HUDEP-2 (cell line): ENCODE measurements around the gene VPS8.
"Not testable (repeated sequence)": the region's sequence is repeated elsewhere in the genome, so short reads cannot be mapped to it uniquely, and the experiment has no call there.

Experiments
- DNase-seq, 76 experiments: peaks; one replicate each; lab custom pipeline; 2025; ENCODE audit not compliant: unreplicated experiment in 76 of 76; lab: John Stamatoyannopoulos, UW

VPS8 gene

DNA sequence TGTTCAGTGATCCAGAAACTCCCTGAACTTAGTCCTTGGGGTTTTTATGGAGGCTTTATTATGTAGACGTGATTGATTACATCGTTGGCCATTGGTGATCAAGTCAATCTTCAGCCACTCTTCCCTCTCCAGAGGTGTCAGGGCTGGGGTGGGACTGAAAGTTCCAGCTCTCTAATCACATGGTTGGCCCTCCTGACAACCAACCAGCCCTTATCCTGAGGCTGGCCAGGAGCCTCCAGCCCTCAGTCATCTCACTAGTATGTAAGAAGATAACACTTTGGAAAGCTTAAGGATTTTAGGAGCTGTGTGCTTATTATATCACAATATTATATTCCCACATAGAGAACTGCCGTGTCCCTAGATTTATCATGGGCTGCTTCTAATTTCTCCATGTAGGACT, 142.3 kb downstream of the VPS8 start:
- no peak for DNase-seq

DNA sequence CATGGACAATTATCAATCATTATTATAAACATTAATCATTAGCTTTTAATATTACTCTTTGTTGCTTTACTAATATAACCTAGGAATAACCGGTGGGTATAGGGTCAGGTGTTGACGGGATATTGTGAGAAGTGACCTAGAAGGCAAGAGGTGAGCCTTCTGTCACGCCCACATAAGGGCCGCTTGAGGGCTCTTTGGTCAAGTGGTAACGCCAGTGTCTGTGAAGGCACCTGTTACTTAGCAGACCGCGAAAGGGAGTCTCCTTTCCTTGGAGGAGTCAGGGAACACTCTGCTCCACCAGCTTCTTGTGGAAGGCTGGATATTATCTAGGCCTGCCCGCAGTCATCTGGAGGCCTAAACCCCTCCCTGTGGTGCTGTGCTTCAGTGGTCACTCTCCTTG, 142.9 kb downstream of the VPS8 start:
- DNase-seq, result not testable (repeated sequence)

DNA sequence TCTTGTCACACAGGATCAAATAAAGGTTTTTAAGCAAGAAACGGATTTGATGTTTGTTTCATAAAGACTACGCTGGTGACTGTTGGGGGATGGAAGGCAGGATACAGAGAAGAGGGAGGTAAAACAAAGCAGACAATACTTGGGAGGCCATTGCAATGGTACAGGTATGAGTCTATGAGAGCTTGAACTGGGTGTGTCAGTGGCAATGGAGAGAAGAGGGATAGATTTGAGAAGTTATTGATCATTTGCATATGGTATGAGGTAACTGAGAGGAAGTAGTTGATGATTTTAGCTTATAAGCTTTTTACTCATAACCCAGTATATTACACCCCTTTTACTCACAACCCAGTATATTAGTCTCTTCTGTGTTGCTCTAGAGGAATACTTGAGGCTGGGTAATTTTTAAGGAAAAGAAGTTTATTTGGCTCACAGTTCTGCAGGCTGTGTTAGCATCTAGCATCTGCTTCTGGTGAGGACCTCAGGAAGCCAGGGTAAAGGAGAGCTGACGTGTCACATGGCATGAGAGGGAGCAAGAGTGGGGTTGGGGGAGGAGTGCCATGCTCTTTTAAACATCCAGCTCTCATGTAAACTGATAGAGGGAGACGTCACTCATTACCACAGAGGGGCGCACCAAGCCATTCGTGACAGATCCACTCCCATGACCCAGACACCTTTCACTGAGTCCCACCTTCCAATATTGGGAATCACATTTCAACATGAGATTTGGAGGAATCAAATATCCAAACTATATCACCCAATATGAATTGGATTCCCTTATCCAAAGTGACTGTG, 153.9 kb downstream of the VPS8 start:
- DNase-seq, result no peak

DNA sequence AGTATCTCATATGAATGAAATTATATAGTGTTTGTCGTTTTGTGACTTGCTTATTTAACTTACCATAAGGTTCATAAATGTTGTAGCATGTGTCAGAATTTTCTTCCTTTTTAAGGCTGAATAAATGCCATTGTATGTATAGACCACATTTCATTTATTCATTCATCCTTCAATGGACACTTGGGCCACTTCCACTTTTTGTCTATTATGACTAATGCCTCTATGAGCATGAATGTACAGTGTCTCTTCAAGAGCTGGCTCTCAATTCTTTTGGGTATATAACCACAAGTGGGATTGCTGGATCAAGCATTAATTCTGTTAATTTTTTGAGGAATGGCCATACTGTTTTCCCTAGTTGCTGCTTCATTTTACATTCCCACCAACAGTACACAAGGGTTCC, 156.1 kb downstream of the VPS8 start:
- no peak for DNase-seq

DNA sequence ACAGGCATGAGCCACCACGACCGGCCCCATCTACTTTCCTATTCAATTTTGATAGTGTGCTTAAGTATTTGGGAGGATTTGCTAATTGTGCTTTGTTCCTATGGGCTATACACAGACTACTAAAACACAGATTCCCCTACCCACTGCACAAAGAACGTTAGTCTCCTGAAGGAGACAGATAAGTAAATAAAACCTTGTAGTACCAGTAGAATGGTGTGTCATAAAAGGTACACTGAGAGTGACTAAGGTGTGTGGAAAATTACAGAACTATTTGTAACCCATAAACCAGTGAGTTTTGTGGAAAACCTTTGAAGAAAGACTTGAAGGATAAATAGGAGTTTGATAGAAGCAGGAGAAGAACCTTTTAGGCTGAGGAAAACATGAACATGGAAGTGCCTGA, 158.2 kb downstream of the VPS8 start:
- DNase-seq, result no peak

DNA sequence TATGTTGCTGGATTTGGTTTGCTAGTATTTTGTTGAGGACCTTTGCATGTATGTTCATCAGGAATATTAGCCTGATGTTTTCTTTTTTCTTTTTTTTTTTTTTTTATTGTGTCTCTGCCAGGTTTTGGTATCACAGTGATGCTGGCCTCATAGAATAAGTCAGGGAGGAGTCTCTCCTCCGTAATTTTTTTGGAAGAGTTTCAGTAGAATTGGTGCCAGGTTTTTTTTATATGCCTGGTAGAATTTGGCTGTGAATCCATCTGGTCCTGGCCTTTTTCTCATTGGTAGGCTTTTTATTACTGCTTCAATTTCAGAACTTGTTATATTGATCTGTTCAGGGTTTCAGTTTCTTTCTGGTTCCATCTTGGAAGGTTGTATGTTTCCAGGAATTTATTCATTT, 165.8 kb downstream of the VPS8 start:
- DNase-seq, result peak in 7 of 76 experiments; percentile 2 to 25 (median 12)

DNA sequence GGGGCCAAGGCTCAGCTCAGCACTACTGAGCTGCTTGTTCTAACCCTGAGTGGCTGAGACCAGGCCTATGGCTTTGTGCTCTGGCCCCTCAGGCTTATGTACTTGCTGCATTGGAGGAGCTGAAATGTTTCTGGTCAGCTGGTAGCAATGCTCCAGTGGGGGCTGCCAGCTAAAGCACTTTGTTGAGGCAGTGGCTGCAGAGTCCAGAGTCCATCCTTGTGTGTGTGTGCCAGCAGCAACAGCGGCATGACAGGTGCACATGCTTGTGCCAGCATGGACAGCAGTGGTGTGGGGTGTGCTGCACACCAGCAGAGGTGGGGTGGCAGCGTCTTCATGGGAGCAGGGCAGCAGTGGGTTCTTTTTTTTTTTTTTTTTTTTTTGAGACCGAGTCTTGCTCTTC, 169.1 kb downstream of the VPS8 start:
- no peak for DNase-seq

DNA sequence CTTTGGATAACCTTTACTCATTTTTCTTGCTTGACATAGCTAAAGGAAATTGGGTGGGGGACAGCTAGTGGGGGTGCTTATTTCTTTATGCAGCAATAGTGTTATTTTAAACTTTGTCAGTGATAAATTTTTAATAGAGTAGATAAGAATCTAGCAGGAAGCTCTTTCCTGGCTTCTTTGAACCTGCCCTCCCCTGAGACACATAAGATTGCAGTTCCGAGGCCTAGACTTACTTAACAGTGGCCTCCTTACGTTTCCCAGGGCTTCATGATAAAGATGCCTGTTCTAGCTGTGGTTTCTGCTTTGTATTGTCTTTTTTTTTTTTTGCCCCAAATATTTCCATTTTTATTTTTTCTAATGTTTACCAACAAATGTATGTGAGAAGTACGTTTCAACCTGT, 170.1 kb downstream of the VPS8 start:
- no peak for DNase-seq

DNA sequence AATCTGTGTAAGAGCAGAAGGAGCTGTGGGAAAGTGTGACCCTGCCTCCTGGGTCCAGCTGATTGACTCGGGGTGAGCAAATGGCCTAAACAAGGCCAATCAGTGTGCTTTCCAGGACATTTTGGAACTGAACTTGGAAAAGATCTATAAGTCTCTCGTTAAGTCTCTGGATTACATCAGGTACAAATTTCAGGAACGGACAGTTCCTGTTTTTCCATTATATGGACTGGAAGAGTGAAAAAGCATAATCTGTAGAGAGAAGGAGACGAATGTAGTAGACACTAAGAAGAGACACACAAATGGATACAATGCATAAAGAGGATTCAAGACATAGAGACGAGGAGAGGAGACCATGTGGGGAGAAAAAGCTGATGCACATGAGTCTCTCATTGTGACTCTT, 173.6 kb downstream of the VPS8 start:
- no peak for DNase-seq

DNA sequence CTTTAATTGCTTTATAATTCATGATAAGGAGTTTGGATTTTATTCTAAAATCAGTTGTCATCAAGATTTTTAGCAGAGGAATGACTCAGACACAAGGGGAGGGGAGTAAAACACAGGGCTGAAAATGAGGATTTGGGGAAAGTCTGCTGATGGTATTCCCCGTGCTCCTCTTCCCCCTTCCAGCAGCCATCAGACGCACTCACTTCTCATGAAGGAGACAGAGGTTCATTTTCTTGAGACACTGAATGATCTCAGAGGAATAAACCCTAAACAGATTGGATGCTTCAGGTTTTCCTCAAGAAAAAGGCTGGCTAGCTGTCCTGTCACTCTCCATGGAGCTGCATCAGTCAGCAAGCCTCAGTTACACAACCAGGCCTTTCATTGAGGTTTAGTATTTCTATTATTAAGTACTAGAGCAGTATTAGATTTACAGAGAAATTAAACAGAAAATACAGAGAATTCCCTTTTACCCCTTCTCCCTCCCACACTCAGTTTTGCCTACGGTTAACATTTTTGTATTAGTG, 174.5 kb downstream of the VPS8 start:
- no peak for DNase-seq

DNA sequence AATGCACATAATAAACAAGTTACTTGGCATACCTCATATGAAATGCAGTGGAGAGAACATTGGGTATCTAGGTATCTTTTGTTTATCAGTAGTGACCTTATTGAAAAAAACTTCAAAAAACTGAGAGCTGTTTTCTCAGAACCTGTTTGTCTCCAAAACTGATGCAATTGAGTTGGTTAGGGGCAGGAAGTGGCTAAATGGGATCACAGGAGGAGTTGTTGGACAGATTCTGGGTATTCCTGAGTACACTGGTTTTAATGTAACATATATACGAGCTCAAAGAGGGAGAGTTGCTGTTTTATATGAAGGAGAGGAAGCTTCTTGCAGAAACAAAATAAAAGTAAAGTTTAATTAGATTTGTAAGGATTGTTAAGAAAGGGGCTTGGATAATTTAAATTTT, 181.4 kb downstream of the VPS8 start:
- no peak for DNase-seq

DNA sequence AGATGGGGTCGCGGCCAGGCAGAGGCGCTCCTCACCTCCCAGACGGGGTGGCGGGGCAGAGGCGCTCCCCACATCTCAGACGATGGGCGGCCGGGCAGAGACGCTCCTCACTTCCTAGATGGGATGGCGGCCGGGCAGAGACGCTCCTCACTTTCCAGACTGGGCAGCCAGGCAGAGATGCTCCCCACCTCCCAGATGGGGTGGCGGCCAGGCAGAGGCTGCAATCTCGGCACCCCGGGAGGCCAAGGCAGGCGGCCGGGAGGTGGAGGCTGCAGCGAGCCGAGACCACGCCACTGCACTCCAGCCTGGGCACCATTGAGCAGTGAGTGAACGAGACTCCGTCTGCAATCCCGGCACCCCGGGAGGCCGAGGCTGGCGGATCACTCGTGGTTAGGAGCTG, 191.9 kb downstream of the VPS8 start:
- DNase-seq, result not testable (repeated sequence)

DNA sequence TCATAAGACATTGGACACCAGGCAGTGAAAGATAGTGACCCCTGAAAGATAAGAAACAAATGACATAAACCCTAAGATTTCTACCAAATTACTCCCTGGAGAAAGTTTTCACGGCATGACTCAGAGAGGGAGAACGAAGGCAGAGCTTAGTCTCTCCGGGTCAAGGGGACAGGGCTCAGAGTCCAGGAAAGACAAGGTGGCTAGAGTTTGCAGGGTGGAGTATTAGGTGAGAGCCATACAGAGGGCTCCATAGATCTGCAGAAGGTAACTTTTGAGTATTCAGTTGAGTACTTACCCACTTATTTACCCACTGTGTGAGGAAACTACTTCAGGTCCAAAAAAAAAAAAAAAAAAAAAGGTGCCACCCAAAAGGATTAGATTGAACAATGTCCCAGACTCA, 197.7 kb downstream of the VPS8 start:
- no peak for DNase-seq

DNA sequence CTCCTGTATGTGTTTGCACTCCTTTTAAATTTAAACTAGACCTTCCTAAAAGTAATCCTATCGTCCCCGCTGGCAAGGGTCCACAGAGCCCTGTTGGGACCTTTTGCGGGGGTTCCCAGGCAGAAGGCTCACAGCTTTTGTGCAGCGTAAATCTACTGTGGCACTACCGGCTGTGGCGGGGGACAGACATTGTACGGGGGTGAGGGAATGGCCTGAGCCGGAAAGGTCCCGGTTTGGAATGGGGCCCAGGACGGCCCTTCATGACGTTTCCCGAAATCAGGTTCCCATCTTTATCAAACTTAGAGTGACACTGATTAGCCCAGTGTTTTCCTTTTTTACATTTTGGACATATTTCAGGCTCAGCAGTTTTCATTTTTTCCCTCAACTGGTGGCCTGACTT, 205.6 kb downstream of the VPS8 start:
- not testable (repeated sequence) for DNase-seq

DNA sequence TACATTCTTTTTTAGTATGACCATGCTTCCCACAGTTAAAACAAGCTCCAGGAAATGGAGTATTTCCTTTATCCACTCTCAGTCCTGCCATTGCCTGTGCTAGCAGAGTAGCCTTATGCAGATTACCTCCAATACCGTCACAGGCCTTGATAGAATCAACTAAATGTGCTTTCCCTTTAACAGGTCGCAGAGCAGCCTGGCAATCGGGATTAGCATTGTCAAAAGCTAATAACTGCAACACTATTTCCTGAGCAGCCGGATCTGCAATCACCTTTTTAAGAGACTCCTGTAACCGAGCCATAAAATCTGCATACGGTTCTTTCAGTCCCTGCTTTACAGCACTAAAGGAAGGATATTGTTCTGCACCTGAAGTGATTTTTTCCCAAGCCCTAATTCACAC, 206.0 kb downstream of the VPS8 start:
- not testable (repeated sequence) for DNase-seq

DNA sequence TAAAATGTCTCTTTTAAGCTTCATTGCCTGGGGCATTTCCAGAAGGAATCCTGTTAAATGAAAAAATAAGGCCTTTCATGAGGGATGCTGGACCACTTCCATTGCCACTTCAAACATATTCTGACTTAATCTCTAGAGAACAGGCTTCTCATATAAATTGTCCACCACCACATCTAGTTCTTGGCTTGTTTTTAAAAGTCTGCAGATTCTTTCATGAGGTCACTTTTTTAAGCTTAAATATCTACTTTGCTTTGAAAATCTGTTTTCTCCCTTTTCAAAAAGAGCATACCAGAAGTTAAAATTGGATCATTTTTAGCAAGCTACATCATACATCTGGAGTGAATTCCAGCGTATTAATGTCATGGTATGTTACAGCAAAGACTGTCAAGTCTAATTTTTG, 209.3 kb downstream of the VPS8 start:
- no peak for DNase-seq

DNA sequence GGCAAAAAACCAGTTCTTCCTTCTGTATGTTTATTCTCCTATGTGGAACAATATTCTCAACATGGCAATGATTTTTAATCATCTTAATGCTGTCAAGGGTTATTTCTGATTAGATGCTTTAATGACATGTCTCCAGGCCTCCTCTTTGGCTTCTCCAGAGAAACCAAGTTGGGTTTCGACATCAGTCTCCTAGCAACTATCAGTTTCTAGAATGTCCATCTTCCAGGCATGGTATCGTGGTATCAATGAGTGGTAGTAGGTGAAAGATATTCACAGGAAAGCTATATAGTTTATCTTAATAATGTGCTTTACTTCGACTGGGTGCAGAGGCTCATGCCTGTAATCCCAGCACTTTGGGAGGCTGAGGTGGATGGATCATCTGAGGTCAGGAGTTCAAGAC, 212.4 kb downstream of the VPS8 start:
- no peak for DNase-seq

DNA sequence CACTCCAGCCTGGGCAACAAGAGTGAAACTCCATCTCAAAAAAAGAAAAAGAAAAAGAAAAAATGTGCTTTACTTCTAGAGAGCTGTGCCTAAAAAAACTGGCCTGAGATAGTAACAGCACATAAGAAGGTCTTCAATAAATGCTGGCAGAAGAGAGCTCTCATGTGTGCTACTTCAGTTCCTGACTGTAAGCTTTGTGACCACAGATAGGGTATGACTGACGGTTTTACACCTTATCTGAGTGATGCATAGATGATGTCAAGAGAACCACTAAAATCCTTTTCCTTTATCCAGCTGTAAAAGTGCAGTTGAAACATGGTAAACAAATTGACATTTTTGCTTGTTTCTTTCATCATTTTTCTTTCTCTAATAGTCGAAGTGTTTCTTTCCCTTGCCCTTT, 213.0 kb downstream of the VPS8 start:
- DNase-seq, result peak in 15 of 76 experiments; percentile 1 to 43 (median 18)

DNA sequence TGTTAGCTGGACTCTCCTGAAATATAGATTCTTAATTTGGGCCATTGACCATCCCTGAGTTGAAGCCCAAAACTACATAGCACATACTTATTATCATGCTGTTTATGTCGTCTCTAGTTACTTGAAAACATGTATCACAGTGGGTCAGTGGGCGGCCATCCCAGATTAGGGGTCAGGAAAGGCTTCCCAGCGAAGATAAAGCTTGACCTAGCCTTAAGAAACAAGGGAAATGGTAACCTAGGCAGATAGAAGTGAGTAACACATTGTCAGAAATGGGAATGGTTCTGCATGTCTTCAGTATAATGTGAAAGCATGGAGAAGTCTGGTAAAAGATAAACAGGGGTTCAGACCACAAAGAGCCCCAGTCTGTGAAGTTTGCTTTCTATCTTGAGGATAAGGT, 216.2 kb downstream of the VPS8 start:
- DNase-seq, result no peak

DNA sequence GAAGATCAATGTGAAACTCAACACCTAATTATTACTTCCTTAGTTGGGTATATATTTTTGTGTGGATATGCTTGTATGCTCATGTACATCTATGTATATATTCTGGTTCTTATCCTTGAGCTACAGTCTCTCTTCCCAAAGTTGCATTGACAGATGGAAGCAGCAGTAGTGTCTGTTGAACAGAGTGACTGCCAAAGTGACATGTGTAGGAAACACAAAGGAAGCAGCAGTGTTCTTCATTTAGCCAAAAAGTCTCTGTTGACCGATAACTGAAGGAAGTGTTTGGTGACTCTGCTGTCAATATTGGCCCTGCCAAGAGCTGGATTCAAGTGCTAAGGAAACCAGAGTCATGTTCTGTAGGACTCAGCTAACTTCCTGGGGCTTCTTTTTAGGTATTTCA, 217.1 kb downstream of the VPS8 start:
- DNase-seq, result no peak

DNA sequence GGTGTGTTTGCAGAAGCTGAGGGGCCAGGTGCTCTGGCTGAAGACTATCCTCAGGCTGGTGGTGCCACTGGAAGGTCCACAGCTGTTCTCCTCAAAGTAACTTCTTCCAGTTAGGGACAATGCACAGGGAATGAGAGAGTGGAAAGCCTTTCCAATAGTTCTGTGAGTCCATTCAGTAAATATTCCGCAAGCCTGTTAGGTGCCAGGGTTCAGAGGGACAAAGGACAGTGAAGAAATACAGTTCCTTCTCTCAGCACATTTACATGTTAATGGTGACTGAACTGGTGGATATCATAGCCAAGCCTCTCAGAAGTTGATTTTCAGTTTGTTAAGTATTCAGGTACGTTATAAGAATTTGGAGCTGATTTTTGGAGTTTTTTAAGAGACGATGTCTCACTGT, 218.4 kb downstream of the VPS8 start:
- no peak for DNase-seq

DNA sequence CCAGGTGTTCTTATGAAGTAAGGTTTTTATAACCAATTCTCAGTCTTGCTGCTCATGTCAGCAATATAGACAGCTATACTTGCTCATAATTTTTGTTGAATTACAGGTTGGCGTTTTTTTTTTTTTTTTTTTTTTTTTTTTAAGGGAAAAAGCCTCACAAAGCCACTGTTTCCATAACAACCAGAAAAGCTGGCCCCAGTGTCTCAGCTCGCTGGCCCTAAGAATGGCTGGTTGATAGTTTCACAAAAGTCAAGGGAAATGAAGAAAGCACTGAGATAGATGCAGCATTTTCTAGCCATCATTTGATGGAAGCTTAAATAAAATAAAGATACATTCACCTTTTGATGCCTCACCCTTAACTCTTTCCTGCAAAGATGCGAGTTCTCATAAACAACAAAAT, 219.0 kb downstream of the VPS8 start:
- DNase-seq, result no peak

DNA sequence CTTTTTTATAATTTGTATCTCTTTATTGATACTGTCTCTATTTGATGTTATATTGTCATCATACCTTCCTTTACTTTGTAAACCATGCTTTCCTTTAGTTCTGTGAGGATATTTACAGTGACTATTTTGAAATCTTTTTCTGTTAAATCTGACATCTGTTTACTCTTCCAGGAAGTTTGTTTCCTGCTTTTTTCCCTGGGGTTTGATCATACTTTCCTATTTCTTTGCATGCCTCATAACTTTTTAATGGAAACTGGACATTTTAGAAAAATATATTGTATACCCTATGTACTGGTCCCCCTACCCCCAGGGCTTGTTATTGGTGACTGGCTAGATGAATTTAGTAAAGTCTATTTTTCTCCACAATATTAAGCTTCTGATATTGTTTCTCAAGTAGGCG, 225.8 kb downstream of the VPS8 start:
- no peak for DNase-seq
